ENCODE measurements around the gene PLA2G2D.
"Not testable (repeated sequence)": the region's sequence is repeated elsewhere in the genome, so short reads cannot be mapped to it uniquely, and the experiment has no call there.

PLA2G2D gene

GRCh38 chr1:20142001-20142710, 22.8 kb upstream of the PLA2G2D start:
- no peak for DNase-seq (ENCODE audit: low read depth, low spot score)

- DNase-seq (ENCODE audit: low read depth, low spot score): no peak
Measured at GRCh38 chr1:20141466-20141865, 22.1 kb upstream of the PLA2G2D start.

- DNase-seq (ENCODE audit: low read depth, low spot score): no peak
Measured at GRCh38 chr1:20141001-20141400, 21.7 kb upstream of the PLA2G2D start.

- DNase-seq (ENCODE audit: low read depth, low spot score): no peak
Measured at GRCh38 chr1:20139776-20140612, 20.7 kb upstream of the PLA2G2D start.

GRCh38 chr1:20138961-20139550, 19.7 kb upstream of the PLA2G2D start, which contains the start of gene PLA2G2F:
PLA2G2F (plus strand) TSS chr1:20139323; CDS start chr1:20139428, 105 bp downstream.
- DNase-seq (ENCODE audit: low read depth, low spot score): no peak

GRCh38 chr1:20138346-20138745, 19.0 kb upstream of the PLA2G2D start:
- DNase-seq (ENCODE audit: low read depth, low spot score): no peak

GRCh38 chr1:20137604-20138003, 18.3 kb upstream of the PLA2G2D start:
- no peak for DNase-seq (ENCODE audit: low read depth, low spot score)

DNA sequence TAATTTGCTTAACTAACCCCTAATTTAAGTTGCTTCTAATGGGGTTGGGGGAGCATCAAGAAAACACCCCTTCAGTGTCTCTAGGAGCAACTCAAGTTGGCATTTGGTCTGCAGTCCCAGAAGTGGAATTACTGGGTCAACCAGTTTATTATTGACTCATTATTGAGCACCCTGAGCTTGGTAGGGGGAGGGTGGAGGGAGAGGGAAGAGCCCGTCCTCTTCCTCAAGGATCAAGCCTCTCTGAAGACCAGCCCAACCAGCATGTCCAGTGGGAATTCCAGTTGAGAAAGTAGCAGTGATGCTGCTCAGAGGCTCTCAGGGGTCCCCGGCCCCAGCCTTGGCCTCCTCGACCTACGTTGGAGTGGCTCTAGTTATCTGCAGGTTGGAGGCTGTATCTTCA, 17.7 kb upstream of the PLA2G2D start:
- no peak for DNase-seq (ENCODE audit: low read depth, low spot score)

DNA sequence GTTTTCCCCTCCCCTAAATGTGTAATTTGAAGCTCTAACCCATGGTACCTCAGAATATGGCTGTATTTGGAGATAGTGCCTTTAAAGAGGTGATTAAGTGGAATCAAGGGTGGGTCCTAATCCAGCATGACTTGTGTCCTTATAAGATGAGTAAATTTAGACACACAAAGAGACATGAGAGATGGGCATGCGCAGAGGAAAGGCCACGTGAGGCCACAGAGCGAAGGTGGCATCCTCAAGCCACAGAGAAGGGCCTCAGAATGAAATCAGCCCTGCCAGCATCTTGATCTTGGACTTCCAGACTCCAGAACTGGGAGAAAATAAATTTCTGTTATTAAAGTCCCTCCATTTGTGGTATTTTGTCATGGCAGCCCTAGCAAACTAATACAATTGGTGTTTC, 16.9 kb upstream of the PLA2G2D start:
- DNase-seq (ENCODE audit: low read depth, low spot score): no peak

- DNase-seq (ENCODE audit: low read depth, low spot score): no peak
Measured at GRCh38 chr1:20134995-20135394, 15.7 kb upstream of the PLA2G2D start.

GRCh38 chr1:20130518-20130917, 11.2 kb upstream of the PLA2G2D start:
- DNase-seq (ENCODE audit: low read depth, low spot score): not testable (repeated sequence)

GRCh38 chr1:20126806-20127440, 7.6 kb upstream of the PLA2G2D start:
- no peak for DNase-seq (ENCODE audit: low read depth, low spot score)

GRCh38 chr1:20126041-20126805, 6.9 kb upstream of the PLA2G2D start:
- no peak for DNase-seq (ENCODE audit: low read depth, low spot score)

- DNase-seq (ENCODE audit: low read depth, low spot score): no peak
Measured at GRCh38 chr1:20125100-20125499, 5.8 kb upstream of the PLA2G2D start.

- peak; percentile 83 for DNase-seq (ENCODE audit: low read depth, low spot score)
Measured at GRCh38 chr1:20124456-20125057, 5.2 kb upstream of the PLA2G2D start.

DNA sequence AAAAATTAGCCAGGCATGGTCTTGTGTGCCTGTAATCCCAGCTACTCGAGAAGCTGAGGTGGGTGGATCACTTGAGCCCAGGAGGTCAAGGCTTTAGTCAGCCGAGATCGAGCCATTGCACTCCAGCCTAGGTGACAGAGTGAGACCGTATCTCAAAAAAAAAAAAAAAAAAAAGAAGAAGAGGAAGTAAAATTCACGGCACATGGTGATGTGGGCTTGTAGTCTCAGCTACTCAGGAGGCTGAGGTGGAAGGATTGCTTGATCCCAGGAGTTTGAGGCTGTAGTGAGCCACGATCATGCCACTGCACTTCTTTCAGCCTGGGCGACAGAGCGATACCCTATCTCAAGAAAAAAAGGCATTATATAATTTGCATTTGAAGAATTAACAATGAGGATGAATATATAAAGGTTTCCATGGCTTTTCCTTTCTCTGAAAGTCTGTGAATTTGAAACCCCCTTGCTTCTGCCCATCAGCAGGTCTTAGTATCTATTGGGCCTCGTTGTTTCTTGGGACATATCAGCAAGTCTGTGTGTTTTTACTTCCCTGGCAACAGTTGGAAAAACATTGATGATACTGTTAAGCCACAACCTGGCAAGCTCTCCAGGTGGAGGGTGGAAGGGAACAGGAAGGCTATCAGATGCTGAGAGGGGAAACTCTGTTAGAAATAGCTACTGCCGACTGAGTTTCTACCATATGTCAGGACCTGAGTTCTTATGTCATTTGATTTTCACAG, 4.6 kb upstream of the PLA2G2D start:
- peak; percentile 33 for DNase-seq (ENCODE audit: low read depth, low spot score)

- no peak for DNase-seq (ENCODE audit: low read depth, low spot score)
Measured at GRCh38 chr1:20120796-20121195, 1.5 kb upstream of the PLA2G2D start.

DNA sequence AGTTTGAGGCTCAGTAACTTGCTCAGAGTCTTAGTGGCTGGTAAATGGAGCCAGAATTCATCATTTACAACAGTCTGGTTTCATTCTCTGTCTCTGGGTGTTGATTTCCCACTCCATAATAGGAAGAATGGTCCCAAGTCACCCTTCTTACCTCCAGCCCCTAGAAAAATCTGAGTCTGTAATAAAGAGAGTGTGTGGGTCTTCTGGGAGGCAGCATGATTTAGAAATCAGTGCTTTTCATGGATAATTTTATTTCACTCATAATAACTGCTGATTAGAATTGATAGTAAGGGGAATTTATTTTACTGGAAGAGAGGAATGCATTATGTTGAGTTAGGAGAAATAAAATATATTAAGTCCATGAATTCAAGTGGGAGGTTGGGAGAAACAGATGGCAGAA, 2.1 kb downstream of the PLA2G2D start:
- no peak for DNase-seq (ENCODE audit: low read depth, low spot score)

- no peak for DNase-seq (ENCODE audit: low read depth, low spot score)
Measured at GRCh38 chr1:20115916-20116315, 3.4 kb downstream of the PLA2G2D start.

- no peak for DNase-seq (ENCODE audit: low read depth, low spot score)
Measured at GRCh38 chr1:20115479-20115878, 3.9 kb downstream of the PLA2G2D start.

Data from astrocyte of the hippocampus (primary cell).